GM03348 (cell line): ENCODE data around the gene LRRC32.
A peak's percentile ranks its signal among the peaks of the same experiment; 100 is the strongest.

Experiments
- DNase-seq: peaks from one replicate; pipeline ENCODE4 v3.0.0; 2012; ENCODE audit warnings: low spot score

Gene LRRC32

DNA sequence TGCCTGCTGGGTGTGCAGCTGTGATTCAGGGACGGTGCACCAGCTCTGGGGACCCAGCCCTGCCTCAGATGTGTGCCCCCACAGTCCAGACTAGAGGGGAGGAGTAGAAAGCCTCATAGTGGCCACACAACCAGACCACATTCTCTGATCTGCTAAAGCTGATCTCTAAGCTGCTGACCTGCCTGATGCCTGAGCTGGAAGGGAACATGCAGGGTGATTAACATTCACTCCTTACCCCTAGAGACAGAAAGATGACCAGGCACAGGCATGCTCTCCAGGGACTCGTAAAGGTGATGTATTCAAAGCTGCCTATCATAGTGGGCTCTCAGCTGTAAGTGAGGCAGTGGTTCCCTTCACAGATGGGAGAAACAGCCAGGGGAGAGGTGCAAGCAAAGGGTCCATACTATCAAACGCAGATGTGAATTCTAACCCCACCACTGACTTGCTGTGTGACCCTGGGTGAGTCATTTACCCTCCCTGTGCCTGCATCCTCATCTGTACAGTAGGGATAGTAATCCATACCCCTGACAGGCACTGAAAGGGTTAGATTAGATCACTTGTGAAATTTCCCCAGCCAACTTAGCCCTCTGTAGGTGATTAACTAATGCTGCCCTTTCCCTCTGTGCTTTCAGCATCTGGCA is 29.0 kb upstream of the LRRC32 start:
- DNase-seq = no peak

DNA sequence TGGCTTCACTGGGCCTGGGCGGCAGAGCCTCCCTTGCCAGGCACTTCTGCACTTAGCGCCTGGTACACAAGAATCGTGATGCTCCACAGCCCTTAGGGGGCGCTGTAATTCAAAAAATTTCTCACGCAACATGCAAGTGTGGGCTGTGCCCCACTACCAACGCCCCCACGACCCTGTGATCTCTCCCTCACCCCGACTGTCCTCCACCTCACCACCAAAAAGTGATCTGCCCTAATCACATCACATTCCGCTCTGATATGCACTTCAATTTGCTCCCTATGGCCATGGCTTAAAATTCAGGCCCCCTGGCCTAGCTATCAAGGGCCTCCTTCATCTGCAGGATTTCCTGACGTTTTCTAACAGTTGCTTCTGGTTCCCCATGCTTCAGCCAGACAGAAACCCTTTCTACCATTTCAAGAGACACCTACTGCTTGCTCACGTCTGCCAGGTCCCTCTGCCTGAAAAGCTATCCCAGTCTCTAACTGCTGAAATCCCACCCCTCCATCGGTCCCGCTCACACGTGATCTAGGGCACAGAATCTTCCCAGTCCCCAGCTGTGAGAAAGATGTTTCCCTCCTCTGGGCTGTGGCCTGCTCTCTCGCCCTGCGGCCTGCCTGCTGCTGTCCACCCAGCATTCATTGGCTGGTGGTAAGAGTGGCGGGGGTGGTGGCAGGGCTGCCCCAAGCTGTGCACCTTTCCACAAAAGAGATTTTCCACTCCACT is 27.9 kb upstream of the LRRC32 start:
- no peak for DNase-seq

DNA sequence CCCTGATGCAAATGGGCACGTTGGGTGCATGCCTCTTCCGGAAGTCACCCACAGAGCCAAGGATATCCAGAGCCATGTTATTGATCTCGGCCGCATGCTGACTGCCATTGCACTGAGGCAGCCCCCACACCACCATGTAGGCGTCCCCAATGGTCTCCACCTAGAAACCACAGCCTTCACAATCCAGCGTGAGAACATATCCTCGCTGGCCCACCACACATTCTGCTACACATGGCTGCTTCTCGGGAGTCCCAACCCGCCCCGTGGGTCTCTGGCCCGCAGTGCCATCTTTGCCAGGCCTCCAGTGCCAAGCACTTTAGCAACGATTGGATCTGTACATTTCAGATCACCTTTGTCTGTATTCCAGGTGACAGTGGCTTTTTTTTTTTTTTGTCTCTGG is 26.2 kb upstream of the LRRC32 start:
- DNase-seq = no peak

DNA sequence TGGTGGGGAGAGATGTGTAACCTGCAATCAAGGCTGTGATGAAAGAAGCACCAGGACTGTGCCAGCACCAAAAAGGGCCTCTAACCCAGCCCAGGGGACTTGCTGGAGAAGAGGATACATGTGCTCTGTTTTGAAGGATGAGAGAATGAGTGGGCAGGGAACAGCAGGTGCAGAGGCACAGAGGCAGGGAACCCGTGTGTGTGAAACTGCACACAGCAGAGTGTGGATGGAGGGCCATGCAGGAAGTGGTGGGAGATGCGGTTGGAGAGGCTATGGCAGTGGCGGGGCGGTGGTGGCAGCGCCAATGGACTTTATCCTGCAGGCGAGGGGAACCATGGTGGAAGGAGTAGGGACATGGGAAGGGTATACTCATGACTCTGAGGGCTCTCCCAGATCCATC is 25.2 kb upstream of the LRRC32 start:
- no peak for DNase-seq

DNA sequence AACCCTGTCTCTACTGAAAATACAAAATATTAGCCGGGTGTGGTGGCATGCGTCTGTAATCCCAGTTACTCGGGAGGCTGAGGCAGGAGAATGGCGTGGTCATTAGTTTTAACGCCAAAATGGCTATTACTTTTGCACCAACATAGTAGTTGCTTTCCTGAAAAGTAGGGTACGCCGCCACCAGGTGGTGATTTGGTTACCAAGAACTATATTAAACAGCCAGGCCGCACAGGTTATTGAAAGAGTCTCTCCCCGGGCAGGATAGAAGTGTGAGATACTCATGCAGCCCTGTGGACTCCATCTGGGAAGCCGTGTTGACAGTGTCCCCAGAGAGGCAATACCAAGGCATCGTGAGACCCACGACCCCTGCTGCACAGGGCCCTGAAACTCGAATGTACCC is 24.6 kb upstream of the LRRC32 start:
- no peak for DNase-seq

DNA sequence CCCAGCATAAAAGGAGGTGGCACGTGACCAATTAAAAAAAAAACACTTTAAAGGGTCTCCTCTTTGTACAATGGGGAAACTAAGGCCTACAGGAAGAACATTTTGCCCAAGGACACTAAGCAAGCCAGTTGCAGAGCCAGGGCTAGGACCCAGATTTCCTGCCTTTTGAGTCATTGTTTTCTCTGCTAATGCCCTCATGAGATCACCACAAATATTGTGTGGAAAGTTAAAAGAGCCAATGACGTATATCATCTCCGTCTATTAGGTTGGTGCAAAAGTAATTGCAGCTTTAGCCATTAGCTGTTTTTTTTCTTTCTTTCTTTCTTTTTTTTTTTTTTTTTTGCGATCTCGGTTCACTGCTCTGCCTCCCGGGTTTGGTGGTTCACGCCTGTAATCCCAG is 24.1 kb upstream of the LRRC32 start:
- peak; percentile 37 for DNase-seq

DNA sequence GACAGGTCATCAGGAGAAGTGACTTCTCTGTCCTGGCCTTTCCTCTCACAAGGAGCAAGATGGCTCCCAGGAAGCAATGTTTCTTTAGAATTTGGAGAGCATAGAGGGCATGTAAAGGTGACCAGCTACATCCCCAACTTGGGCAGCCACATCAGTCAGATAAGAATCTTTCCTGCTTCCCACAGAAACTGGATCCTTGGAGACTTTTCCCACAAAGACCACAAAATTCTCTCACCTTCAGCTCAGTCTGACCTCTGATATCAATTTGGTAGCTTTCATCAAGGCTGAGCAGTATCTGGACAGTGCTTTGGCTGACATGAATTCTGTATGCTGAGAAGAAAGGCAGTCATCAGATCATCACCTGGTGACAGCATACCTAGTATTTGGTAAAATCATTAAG is 23.3 kb upstream of the LRRC32 start:
- no peak for DNase-seq

DNA sequence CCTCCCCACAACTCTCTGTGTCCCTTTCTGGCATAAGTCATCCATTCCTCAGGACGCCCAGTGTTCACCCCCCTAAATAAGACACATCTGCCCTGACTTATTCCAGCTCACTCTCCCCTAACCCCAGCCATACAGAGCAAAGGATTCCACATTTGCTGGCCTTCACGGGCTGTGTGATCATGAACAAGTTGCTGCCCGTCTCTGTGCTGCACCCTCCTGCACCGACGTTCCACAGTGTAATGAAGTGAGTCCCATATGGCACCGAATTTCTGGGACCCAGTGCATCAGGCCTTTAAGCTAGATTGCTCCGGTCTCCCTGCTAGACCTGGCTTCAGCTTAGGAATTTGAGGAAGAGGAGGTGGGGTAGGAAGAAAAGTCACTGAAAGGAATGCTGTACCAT is 22.4 kb upstream of the LRRC32 start:
- no peak for DNase-seq

DNA sequence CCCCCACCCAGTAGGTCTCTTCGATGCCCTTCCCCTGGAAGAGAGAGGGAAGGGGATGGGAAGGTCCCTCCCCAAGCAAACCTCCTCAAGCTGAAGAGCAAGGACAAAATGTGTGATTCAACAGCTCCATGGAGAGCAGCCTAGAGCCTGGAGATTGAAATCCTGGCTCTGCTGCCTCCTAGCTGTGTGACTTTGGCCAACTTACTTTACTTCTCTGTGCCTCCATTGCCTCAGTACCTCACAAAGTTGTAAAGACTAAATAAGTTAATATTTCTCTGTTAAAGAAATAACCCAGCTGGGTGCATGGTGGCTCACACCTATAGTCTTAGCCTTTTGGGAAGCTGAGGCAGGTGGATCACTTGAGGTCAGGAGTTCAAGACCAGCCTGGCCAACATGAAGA is 21.1 kb upstream of the LRRC32 start:
- DNase-seq = no peak

DNA sequence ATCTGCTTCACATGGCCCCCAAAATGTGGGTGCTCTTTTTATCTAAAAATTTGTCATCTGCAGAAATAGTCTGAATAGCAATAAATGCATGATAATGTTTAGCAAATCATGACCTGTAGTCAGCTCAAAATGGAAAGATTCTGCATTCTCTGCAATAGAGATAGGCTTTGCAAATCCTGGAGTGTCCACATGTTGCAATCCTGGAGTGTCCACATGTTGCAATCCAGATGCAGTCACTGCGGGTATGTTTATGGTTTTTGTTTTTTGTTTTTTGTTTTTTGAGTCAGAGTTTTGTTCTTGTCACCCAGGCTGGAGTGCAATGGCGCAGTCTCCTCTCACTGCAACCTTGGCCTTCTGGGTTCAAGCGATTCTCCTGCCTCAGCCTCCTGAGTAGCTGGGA is 20.2 kb upstream of the LRRC32 start:
- peak; percentile 77 for DNase-seq

DNA sequence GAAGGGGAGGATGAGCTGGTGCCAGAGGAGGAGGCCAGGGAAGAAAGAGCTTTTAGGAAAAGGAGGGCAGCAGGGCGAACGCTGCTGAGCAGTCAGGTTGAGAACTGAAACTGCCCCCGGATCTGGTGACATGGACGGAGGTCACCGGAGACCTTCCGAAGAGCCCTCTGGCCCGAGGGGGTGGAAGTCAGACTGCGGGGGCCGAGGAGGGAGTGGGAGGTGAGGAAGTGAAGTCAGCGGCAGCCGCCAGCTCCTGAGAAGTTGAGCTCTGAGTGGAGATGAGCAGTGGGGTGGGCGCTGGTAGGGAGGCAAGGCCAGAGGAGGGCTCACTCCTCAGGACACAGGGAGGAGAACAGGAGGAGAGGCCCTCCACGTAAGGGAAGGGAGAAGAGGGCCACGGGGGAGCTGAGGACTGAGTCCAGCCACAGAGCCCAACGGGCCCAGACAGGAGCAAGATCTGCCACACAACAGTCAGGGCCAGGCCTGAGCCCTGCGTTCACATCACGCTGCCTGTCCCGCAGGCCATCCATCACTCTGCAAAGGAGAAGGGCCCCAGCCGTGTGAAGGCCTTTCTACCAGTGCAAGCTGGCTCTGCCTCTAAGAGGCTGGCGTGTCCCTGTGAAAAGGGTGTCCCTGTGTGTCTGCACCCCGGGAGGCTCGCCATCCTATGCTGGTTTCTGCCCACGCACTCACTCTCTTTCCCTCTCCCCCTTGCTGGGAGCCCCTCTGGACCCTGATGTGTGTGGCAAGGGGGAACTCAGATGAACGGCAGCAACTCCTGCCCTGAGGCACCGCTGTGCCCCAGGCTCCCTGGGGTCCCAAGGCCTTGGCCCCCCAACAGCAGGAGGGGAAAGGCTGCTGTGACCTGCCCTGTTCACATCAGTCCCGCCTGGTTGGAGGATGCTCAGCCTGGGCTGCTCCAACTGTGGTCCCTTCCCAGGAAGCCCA is 19.0 kb upstream of the LRRC32 start:
- no peak for DNase-seq

DNA sequence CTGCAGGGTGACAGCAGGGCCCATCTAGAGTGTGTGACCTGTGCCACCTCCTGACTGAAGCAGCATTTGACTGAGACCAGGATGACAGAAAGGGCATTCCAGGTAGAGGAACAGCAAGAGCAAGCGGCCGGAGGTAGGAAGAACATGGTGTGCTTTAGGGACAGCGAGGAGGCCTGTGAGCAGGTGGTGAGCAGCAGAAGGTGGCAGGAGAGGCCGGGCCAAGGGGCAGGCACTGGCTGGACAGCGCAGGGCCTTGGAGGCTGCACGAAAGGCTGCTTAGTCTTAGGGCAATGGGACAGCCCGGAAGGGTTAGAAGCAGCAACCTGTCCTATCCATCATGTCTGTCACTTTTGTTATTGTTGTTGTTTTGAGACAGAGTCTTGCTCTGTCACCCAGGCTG is 17.6 kb upstream of the LRRC32 start:
- DNase-seq = no peak

DNA sequence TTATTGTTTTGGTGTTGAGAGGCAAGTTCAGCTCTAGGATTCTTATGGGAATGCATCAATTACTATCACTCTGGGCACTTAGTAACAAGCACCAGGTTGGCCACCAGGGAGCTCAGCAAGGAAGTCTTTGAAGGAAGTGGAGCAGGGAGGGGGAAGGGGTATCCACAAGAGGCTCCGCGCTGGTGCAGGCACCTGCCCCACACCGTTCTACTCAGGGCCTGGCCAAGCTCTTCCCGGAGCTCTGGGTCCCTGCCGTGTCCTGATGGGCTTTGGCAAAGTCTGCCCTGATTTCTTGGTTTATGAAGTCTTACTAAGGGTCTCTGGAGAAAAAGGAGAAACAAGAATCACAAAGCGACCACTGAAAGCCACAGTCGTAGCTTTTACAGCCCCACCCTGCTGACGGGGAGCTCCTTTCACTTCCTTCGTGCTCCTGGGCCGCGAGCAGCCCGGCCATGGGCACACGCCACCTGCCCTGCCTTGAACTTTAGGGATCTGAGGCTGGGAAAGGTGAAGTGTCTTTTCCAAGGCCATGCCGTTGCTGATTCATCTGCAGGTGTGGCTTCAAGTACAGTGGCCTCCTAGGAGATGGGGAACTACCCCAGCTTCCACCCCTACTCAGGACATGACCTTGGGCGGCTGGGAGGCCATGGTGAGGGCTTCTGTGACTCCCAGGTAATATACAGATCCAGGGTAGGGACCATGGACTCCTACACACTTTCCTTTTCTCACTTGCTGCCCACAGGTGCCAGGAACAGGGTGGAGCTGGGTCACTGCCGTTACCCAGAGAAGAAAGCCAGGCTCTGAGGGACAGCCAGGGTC is 15.9 kb upstream of the LRRC32 start:
- DNase-seq = no peak

DNA sequence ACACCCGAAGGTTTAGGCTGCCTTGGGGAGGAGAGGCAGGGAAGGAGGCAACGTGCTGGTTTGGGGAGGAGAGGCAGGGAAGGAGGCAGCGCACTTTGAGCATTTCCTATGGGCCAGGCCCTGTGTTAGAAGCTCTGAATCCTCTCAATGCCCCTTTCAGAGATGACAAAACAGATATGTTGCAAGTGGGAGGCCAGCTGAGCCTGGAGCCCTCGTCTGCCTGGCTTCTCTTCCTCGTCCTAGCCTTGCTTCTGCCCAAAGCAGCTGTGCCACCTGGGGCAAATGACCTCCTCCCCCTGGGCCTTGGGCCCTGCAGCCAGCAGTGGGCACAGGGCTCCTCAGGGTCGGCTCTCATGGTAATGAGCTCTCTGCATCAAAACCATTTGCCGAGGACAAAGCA is 15.3 kb upstream of the LRRC32 start:
- DNase-seq = no peak

DNA sequence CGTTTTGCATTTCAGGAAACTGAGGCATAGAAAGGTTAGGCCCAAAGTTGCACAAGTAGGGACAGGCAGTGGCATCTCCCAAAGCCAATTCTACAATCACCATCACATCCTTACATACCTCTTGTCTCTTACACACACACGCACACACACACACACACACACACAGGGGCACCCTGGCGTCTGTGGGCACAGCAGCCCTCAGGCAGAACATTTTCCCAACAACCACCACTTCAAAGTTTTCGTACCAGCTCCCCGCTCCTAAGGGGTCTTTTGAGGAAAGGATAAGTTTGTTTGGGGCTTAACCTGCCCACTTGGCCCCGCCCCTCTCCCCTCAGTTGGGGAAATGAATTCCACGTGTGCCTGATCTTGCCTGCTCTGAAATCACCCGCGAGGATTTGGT is 14.7 kb upstream of the LRRC32 start:
- no peak for DNase-seq

DNA sequence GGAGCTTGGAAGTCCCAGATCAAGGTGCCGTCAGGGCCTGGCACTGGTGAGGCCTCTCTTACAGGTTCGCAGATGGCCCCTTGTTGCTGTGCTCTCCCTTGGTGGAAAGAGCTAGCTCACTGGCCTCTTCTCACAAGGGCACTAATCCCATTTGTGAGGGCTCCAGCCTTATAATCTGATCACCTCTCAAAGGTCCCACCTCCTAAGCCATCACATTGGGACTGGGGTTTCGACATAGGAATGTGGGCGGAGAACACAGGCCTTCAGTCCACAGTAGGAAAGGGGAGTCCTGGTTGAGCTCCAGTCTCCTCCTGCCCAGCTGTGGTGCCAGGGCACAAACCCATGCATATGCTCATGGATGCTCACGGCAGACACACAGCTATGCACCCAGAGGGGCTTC is 14.0 kb upstream of the LRRC32 start:
- no peak for DNase-seq

DNA sequence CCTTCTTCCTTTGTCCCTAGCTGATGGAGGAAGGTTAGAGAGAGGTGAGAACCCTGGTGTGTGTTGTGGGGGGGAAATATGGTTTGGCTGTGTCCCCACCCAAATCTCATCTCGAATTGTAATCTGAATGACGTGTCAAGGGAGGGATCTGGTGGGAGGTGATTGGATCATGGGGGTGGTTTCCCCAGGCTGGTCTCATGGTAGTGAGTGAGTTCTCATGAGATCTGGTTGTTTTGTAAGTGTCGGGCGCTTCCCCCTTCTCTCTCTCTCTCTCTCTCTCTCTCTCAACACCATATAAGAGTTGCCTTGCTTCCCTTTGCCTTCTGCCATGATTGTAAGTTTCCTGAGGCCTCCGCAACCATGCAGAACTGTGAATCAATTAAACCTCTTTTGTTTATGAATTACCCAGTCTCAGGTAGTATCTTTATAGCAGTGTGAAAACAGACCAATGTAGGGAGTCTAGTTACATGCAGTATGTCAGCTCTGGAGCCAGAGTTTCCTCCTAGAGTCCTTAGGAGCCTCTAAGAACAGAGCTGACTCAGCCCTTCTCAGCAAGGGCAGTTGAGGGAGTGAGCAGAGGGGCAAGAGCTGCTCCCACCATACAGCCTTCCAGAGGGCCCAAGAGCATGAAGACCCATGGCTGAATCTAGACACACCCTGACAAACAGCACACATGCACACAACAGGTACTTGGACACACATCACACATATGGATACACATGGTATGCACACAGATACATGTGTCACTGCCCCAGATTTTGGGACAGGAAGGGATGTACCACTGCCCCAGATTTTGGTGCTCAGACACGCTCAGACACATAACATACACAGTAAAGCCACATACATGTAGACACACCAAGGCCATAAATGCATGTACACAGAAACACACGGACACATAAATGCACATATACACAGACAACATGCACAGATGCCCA is 12.9 kb upstream of the LRRC32 start:
- no peak for DNase-seq

DNA sequence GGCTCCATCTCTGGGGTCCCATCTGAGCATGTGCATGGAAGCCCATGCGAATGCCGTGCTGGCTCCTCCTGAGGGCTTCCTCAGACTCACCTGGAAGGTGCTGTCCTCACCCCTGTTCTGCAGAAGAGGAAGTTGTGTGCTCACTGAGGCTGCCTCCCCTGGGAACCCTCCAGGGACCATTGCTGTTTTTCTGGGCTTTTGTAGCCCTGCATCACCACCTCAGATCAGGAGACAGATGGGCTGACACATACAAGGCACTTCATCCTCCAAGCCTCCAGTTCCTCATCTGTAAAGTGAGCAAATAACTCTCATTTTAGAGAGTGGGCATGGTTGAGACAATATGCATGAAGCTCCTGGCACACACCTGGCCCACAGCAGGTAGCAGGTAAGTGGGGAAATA is 12.1 kb upstream of the LRRC32 start:
- DNase-seq = no peak

DNA sequence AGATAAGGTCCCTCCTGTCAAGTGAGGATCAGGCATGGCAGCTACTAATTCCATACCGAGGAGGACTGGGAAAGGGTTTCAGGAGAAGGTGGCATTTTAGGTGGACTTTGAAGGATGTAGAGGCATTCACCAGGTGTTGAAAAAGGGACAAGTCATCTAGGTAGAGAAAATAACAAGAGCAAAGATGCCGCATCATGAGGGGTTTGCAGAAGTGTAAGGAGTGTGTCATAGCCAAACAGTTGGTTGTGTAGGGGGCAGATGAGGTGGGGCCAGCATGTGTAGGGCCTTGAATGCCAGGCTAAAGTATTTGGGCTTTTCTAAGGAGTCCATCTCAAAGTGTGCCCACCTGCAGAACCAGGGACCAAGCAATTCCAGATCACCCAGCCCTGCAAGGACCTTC is 11.6 kb upstream of the LRRC32 start:
- DNase-seq = no peak

DNA sequence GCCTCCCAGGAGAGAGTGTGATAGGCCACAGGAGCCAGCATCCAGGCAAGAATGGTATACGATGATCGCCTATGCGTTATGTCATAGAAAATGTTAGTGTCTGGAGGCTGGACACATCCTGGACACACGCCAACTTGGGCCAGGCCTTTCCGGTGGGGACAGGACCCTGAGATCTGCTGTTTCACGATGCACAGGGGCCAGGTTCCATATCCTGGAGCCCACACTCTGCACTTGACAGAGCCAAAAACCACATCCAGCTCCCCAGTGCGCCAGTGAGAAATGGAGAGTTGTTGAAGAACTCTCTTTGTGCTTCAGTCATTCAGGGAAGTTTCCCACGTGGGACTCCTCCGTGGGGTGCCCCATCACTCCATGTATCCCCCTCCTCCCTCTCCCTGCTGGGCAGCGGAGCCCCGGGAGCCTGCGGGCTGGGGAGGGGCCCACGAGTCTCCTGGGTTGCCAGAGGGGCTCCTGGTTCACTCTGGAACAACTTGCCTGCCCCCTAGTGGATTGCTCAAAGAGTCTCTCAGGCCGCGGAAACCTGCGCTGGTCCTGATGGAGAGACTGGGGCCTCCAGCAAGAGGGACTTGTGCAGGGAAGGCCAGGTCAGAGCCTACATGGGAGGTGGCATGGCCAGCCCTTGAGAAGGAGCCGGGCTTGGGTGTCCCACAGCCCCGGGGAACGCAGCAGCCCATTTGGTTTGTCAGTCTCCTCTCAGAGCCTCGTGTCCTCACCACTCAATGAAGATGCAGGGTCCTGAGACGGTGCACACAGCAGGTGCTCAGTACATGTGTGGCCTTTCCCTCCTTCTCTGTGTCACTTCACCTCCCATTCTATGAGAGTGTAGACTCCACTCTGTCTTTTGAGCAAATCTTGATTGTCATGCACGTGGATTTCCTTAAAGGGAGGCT is 10.2 kb upstream of the LRRC32 start:
- peak; percentile 89 for DNase-seq
